GM21528 (cell line): Measurements from ENCODE around the gene COBLL1.

Source experiments
- ATAC-seq: cut with Tn5 transposase; IDR thresholded peaks from one replicate; pipeline ENCODE4 v1.9.1; 2021; ENCODE audit warnings: mild to moderate bottlenecking, moderate library complexity; ENCODE audit not compliant: unreplicated experiment, low FRiP score

Gene COBLL1

DNA sequence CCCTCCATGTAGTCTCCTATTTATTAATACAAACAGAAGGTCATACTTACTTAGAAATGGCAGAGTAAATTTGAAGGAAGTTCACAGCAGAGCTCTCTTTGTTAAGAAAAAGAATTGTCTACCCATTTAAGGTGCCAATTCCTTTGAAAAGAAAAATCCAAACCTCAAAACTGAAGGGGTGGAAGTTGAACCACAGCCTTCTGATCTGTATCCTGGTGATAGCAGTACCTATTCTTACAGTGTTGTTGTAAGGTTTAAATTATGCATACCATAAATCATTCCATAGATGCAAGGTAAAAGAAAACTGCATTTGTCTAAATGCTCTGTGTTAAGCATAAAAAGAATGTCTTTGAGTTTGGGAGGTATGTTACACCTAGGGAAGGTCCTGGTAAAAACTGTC is 47.6 kb downstream of the COBLL1 start:
- no peak for ATAC-seq

DNA sequence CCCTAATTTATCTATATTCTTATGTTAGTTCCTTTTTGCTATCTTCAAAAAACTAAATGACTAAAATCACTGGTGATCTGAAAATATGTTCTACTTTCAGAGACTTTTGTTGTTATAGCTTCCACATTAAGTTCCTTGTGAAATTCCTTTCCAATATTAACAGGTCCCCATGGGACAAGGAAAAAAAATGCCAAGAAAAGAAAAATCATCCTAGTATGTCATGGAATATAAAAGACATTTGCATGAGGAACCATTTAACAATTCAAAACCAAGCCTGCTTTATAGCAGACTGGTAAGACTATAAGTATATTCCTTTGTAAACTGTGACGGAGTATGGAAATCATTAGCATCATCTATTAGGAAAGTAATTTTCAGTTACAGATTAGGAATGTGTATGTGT is 48.1 kb downstream of the COBLL1 start:
- no peak for ATAC-seq

DNA sequence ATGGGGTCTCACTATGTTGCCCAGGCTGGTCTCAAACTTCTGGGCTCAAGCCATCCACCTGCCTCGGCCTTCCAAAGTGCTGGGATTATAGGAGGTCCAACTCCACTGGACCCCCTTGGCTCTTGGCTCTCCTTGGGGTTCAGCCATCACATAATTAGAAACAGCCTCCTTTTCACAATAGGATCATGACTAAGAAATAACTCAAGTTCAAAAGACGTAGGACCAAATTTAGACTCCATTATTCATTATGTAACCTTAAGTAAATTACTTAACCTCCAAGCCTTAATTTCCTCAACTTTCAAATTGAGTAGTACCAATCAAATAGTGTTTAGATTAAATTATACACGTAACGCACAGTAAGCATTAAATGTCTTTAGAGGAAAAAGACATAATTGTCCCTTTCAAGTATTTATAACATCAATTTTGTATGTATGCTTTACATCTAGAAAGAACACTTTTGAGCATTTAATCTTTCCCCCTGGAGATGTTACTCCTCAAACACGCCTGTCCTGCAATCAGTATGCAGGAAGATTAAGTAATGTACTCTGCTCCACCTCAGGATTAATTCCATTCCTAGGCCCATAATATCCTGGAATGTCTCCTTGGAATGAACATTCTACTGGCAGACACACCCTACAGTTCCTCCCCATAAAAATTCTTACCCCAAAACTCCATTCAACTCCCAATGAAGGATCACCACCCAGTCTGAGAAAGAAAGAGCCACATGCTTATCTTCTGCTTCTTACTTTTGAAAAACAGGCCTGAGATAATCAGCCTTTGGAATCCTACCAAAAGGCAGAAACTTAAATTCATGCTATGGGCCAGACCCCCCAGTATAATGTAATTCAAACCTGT is 49.1 kb downstream of the COBLL1 start:
- no peak for ATAC-seq

DNA sequence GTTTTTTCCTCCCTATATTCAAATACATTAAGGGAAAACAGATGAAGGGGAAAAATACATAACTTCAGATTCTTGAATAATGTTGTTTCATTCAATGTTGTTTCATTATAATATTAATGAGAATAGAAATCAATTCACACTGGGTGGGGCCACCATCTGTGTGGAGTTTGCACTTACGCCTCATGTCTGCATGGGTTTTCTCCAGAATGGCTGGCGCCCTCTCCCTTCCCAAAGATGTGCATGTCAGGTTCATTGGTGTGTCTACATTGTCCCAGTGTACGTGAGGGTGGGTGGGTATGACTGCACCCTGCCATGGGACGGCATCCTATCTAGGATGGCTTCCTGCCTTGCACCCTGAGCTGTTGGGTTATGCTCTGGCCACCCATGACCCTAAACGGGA is 51.7 kb downstream of the COBLL1 start:
- ATAC-seq: no peak

DNA sequence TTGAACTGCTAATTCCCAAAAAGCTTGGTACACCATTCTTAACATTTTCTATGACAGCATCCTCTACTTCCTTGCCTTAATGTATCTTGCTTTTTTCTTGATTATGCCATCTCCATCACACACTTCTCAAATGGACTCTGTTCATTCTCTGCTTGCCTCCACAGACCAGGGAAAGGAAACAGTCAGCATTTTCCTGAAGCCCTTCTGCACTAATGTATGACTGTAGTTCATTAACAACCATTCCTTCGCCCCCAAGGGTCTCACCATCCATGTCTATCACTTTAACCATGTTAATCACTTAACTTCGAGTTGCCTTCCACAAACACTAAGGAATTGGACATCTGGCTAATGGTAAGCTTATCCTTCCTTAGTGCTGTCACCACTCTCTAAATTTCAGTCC is 54.8 kb downstream of the COBLL1 start:
- ATAC-seq: no peak

DNA sequence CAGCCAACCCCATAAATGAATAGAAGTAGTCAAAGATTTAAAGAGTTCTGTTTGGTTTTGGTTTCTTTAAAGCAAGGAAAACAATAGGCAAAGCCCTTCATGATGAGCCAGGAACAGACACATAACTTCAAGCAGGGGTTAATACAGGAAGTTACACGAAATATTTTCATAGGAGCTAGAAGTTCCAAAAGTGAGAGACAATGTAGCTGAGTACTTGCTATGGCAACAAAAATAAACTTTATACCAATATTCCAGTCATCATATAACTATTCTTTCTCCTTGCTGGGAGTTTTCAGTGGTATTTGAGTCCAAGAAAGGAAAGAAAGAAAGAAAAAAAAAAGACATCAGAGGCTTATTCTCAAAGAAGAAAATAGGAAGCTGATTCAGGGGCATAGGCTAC is 56.2 kb downstream of the COBLL1 start:
- ATAC-seq: no peak

DNA sequence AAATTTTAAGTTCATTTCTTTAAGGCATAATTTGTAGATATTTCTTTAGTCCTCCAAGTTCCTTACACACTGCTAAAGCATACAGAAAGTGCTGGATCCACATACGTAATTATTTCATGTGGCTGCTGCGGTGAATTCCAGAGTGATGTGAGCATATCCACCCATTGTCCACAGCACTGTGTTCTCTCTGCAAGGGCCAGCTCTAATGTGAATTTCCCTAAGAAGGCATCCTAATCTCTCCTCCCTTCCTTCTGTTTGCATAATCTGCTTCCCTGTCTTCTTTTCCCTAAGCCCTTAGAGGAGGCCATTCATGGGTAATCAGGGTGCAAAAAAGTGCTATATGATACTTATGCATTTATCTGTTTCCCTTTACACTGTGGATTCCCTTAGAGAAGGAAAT is 57.2 kb downstream of the COBLL1 start:
- ATAC-seq: no peak

DNA sequence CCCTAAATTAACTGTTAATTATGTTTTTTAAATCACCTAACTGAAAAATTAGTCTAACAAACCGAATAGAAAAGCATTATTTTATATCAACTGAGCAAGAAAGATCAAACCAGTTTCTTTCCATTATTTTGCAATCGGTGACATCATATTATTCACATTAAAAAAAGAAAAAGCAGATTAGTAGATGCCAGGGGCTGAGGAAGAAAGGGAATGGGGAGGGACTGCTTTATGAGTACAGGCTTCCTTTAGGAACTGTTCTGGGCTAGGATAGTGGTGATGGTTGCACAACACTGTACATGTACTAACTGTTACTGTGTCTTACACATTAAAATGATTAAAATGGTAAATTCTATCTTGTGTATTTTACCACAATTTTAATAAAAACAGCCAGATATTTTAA is 59.3 kb downstream of the COBLL1 start:
- ATAC-seq: no peak

DNA sequence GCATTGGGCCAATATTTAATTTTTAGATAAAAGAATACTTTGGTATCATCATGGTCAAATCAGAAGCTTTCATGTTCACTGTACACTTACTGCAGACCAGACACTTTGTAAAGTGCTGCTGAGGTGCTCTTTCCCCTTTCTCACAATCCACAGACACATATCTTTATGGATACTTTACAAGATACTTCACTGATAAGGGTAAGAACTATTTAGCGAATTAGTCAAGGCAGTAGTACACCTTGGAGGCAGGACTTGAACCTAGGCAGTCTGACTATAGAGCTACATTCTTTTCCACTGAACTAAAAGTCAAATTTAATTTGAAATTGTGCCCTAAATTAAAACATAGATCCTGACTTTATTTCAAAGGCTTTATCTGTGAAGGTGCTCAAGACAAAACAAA is 60.2 kb downstream of the COBLL1 start:
- no peak for ATAC-seq

DNA sequence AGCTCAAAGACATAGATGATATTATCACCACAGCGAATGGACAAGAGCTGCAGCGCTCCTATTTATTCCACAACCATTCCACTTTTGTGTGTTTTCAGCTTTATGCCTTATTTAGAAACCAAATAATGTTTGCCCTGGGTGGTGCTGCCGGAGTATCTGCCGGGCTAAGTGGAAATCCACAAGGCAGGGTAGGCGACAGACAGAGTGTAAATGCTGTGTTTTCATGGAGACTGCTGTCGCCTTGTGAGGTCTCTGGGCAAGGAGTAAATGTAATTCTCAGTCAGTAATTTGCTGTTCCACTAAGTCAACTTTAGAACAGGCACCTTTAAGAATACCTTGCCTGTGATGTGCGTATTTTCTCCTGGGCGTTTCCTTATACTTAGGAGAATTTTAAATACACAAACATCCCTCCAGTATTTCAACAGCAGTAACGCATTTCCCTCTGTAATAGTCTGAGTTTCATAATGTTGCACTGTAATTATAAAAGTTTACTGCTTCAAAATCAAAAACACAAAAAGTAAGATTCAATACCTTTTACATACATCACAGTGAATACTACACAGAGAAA is 60.9 kb downstream of the COBLL1 start:
- no peak for ATAC-seq

DNA sequence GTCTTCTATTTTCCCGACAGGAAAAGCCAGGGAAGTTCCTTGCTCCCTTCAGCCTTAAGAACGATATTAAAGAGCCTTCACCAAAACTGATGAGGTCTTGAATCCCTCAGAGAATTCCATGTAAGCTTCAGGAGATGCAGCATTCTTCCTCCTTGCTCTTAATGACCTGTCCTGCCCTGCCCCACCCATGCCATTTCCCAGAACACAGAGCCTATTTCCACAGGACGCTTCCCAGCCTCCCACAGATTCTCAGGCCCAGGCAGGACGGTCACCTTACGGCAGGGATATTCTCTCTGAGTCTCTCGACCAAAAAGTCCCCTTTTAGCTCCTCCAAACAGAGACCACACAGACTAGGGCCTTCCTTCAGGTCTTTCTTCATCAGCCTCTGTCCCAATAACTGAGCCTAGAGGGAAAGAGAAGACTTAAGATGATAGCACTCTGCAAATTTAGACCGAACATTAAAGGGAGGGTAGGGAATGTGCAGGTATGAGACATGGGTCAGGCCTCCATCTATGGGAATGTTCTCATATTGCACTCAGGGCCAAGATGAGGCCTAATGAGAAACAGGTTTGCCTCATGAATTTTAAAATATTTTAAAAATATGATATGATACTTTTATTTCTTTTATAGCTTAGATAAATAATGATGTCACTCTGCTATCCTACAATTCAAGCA is 62.1 kb downstream of the COBLL1 start:
- ATAC-seq: no peak

DNA sequence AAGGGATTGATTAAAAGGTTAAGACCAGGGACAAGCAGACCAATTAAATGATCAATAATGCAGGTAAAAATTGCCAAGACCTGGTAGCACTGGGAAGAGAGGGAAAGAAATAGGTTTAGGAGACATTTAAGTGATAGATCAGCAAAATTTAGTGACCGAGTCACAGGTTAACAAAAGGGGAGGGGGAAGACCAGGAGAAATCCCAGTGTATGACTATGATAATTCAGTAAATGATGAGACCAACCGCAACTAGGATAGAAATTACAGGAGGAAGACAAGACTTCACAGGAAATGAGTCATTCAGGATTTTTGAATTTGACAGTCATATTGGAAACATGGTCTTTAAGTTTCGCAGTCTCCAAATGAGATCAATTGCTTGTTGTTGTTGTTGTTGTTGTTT is 62.9 kb downstream of the COBLL1 start:
- no peak for ATAC-seq

DNA sequence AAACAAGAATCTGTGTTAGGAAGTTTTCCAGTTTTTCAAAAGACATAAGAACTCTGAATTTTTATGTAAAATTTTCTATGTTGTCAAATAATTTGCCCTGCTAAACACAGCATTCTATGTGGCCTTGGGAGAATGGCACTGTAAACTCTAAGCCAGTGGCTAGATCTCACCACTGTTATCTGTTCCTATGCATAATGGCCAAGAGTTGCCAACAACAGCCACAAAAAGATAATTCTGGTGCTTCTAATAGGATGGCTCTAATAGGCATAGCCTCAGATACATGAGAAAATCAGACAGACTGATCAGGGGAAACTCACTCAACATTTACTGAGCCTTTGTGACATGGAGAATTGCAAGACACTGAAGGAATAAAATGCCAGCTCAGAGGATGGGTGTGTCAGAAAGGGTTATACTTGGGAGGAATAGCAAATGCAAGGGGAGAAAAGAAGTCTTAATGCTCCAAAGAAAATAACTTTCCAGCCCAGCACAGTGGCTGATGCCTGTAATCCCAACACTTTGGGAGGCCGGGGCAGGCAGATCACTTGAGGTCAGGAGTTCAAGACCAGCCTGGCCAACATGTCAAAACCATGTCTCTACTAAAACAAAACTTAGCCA is 63.7 kb downstream of the COBLL1 start:
- ATAC-seq: no peak

DNA sequence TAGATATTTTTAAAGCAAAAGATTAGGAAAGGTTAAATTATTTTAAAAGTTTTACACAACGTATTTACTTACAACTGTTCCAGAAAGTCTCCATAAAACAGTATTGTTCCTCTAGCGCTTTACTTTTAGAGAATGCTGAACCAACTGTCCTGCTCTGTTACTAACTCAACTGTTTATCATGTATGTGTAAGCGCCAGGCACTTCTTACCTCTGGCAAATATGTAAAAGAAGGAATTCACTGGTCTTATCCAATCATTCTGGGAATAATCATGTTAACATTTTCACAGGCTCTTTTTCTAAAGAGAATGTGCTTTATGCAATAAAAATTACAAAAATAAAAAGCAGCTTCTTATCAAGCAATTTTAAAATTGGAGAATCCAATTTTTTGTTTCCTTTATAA is 68.0 kb downstream of the COBLL1 start:
- no peak for ATAC-seq

DNA sequence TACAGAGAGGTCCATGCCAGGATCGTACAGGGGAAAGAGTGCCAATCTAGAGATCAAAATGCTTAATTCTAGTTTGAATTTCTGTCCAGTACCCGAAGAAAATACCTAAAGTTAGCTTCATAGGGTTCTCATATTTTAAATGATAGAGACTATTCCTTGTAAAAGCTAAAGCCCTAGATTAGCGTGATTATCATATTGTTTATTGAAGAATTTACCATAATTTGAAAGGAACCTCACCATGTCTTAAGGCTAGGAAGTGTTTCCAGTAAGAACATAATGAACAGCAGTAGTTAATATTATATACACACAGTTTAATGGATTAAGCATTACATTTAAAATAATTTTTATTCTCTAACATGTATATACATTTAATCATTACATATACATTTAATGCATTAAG is 68.5 kb downstream of the COBLL1 start:
- ATAC-seq: no peak

DNA sequence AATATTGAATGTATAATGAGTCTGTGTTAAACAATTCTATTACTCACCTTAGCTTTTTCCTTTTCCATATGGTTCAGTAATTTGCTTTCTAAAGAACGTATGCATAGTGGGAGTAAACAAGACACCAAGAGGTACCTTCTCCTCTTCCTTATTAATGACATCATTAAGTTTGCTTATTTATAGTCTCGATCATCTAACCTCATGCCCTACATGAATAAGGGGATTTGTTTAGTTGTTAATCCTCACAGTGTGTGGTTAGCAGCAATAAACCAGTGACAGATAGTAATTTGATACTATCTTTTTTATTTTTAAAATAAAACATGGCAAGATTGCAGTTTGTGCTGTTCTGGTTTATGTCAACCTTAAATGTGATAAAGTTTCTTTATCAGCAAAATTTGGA is 69.7 kb downstream of the COBLL1 start:
- no peak for ATAC-seq

DNA sequence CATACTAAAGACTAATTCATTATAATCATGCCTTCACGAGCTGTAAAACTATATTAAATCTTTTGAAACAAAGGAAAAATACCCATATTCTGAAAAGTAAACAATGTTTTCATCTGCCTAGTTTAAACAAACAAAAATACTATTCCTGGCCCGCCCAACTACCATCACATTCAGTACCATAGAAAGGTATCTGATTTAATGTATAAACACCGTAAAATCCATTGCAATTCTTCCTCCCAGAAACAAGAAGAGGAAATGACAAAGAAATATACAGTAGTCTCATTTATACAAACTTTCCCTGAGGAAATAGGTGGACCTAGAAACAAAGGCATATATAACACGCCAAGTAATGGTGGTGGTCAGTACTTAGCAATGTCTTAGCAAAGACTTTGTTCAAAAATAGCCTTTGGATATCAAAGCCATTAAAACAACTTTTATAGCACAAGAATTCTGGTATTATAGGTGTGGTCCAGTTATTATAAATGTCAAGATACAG is 71.2 kb downstream of the COBLL1 start:
- no peak for ATAC-seq

DNA sequence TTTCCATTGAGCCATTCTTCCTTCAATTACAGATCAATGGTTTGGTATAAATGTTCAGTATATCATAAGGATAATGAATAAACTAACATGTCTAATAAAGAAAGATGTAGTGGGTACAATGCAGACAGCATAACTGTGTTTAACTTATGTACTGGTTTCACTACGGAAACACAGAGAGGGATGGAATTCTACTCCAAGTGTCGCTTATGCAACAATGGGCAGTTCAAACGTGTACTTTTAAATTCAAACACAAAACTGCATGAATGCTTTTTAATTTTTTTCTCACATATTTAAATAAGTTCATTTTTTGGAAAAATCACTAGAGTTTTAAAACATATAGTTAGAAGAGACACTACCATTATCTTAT is 74.7 kb downstream of the COBLL1 start:
- ATAC-seq: no peak

DNA sequence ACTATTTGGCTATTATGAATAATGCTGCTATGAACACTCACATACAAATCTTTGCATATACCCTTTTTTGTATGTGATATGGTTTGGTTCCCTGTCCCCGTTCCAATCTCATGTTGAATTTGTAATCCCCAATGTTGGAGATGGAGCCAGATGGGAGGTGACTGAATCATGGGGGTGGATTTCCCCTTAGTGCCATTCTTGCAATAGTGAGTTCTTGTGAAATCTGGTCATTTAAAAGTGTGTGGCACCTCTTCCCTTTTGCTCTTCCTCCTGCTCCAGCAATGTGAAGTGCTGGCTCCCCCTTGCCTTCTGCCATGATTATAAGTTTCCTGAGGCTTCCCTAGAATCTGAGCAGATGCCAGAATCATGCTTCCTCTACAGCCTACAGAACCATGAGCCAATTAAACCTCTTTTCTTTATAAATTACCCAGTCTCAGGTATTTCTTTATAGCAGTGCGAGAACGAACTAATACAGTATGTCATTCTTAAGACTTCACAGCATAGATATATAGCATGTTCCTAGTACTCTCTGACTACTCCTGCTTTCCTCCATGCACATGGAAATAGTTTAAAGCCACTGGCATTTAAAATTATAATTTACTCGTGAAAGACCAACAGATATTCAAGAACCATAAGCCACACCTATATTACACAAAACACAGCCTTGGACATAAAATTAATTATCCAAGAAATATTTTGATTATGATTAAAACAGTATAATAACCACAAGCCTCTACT is 75.2 kb downstream of the COBLL1 start:
- no peak for ATAC-seq

DNA sequence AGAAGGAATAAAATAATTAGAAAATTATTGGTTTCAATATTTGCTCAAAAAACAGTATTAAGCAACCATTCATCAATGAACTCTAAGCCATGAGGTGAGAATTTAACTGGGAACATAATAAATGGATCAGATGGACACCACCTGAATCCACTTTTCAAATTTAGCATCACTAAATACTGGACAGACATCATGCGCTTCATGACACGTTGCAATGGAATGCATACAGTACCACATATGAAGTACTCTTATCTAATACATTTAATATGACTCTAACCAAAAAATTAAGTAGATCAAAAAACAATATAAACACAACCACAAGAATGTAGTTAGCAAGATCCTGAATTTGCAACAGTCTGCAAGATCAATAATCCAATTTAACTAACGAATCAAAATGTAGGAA is 76.6 kb downstream of the COBLL1 start:
- ATAC-seq: no peak

DNA sequence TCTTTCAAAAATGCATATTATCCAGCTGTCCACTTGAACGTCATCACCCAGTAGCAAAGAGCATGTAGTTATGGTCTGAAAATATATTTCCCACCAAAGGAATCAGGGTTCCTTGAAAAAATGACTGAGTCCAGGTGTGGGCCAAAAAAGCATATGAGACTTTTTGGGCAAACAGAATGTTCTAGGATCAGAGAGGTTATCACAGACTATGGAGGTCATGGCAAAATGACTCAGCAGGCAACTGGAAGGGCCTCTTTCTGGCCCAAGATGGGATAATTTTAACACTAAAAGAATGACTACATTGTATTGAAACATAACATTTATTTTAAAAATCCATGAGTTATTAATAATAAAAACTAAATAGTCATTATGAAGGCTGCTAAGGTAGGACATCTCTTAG is 77.1 kb downstream of the COBLL1 start:
- no peak for ATAC-seq
